Lung (tissue), 12 donors: ENCODE measurements around the gene PDCD5. TPM values are rescaled to one million over a fixed set of nuclear protein-coding genes. Genes with fewer than 3 reads are reported as not detected.

Source experiments
- ATAC-seq: fragments of 200-7000 bp; cut with Tn5 transposase; one replicate; pipeline ENCODE4 v1.9.1; 2020; ENCODE audit warnings: moderate number of reproducible peaks; ENCODE audit not compliant: insufficient read depth, low FRiP score
- DNase-seq, 3 donors: peaks; one replicate each; pipeline ENCODE4 v3.0.0-alpha.2; 2013 to 2017
- H3K27ac ChIP-seq, 2 donors: one replicate each; pipeline ENCODE4 v1.5.1; 2013; ENCODE audit warnings: mild to moderate bottlenecking in 2 of 2, moderate library complexity in 2 of 2, control low read depth in 1 of 2, inconsistent platforms in 1 of 2, low read depth in 1 of 2, low read length in 1 of 2
- H3K27me3 ChIP-seq, 3 donors: one replicate each; pipeline ENCODE4 v1.5.1; 2013; ENCODE audit warnings: low read length in 2 of 3; ENCODE audit not compliant: control insufficient read depth in 3 of 3, insufficient read depth in 3 of 3
- H3K36me3 ChIP-seq, 4 donors: one replicate each; pipeline ENCODE4 v1.5.1; 2013; ENCODE audit warnings: low read length in 4 of 4, mild to moderate bottlenecking in 1 of 4, moderate library complexity in 1 of 4; ENCODE audit not compliant: control insufficient read depth in 4 of 4, insufficient read depth in 4 of 4
- H3K4me1 ChIP-seq, 5 donors: one replicate each; pipeline ENCODE4 v1.5.1; 2013; ENCODE audit warnings: low read length in 5 of 5, mild to moderate bottlenecking in 2 of 5, moderate library complexity in 1 of 5; ENCODE audit not compliant: control insufficient read depth in 5 of 5, insufficient read depth in 5 of 5
- H3K4me3 ChIP-seq: one replicate; pipeline ENCODE4 v1.5.1; 2013; ENCODE audit warnings: mild to moderate bottlenecking, control low read depth, moderate library complexity
- H3K9ac ChIP-seq, 2 donors: one replicate each; pipeline ENCODE4 v1.5.1; 2013; ENCODE audit warnings: low read length in 2 of 2, control low read depth in 1 of 2; ENCODE audit not compliant: insufficient read depth in 1 of 2
- H3K9me3 ChIP-seq, 4 donors: one replicate each; pipeline ENCODE4 v1.5.1; 2013; ENCODE audit warnings: low read length in 3 of 4, mild to moderate bottlenecking in 1 of 4, moderate library complexity in 1 of 4; ENCODE audit not compliant: control insufficient read depth in 4 of 4, insufficient read depth in 3 of 4
- CTCF ChIP-seq: IDR thresholded peaks from 2 replicates; pipeline ENCODE4 v1.5.1; 2012; ENCODE audit warnings: mild to moderate bottlenecking; ENCODE audit errors: control extremely low read depth, extremely low read depth
- WGBS, 2 donors: extraction: QIAGEN DNeasy Blood & Tissue Kit; methylation state at CpG; one replicate each; pipeline ENCODE4 v1.1.7; 2013; 5-methylcytosine and 5-hydroxymethylcytosine counted together
- polyA plus RNA-seq, 2 donors: library from polyadenylated mRNA; stranded (reverse); fragments of 200-250 nt; gene quantifications; one replicate each; pipeline ENCODE4 v1.2.1, GENCODE V29; 2013
- total RNA-seq, 2 donors: library from RNA; depleted of rRNA in 1 of 2; stranded (reverse); fragments of >200 nt in 1 of 2; gene quantifications; one replicate each; pipeline ENCODE4 v1.2.1, GENCODE V29; 2014 to 2021
- donor health status: control.
- donor health status: control.
- donor health status: Bipolar disorder and iron deficiency.
- donor health status: healthy.
- donor health status: DM: yes; HTN: yes; CAD: no.

PDCD5 gene
- total and polyA plus RNA-seq, 4 donors, result 38.6 to 147 (median 87.0) TPM

- 86% methylated on average over 11 of the region's 11 CpGs for WGBS, 2 donors
- Histone ChIP-seq H3K27me3 (no peaks in the 10 kb centered on the region), H3K9me3 (no peaks in the 10 kb centered on the region), H3K27ac (no peak overlapping the region), H3K4me3 (no peak overlapping the region), H3K9ac (no peak overlapping the region), H3K36me3 (no peaks in the 10 kb centered on the region), H3K4me1 (no peaks in the 10 kb centered on the region)
- TF ChIP-seq CTCF, result no peak
- DNase-seq (no peak), ATAC-seq (no peak)
Observed at GRCh38 chr19:32543115-32543900, 37.7 kb upstream of the PDCD5 start.

GRCh38 chr19:32544917-32545316, 36.1 kb upstream of the PDCD5 start:
- no peak overlapping the region for H3K4me3 ChIP-seq
- no peak overlapping the region for H3K27ac ChIP-seq
- no peak for ATAC-seq
- H3K4me1 ChIP-seq, result no peaks in the 10 kb centered on the region
- no peak for DNase-seq
- no peaks in the 10 kb centered on the region for H3K36me3 ChIP-seq
- no peak overlapping the region for H3K9ac ChIP-seq
- H3K27me3 ChIP-seq, result no peaks in the 10 kb centered on the region
- TF ChIP-seq CTCF, result no peak
- H3K9me3 ChIP-seq, result no peaks in the 10 kb centered on the region
- WGBS, 2 donors, result 77 to 82% methylated on average over 7 of the region's 7 CpGs

- Histone ChIP-seq H3K4me3 (no peak overlapping the region), H3K9ac (no peak overlapping the region), H3K4me1 (no peaks in the 10 kb centered on the region), H3K27me3 (no peaks in the 10 kb centered on the region), H3K9me3 (no peaks in the 10 kb centered on the region), H3K36me3 (no peaks in the 10 kb centered on the region), H3K27ac (no peak overlapping the region)
- TF ChIP-seq CTCF, result no peak
- 57 to 72% methylated on average over 5 of the region's 5 CpGs for WGBS, 2 donors
- ATAC-seq (no peak), DNase-seq (no peak)
Observed at GRCh38 chr19:32550666-32551065, 30.3 kb upstream of the PDCD5 start.

GRCh38 chr19:32555786-32556185, 25.2 kb upstream of the PDCD5 start:
- DNase-seq, result no peak
- H3K36me3 ChIP-seq, result no peaks in the 10 kb centered on the region
- peaks cover 0 to 2% (median 0%) of the 10 kb centered on the region in 3 donors for H3K27me3 ChIP-seq
- no peaks in the 10 kb centered on the region for H3K4me1 ChIP-seq
- H3K4me3 ChIP-seq, result no peak overlapping the region
- no peak for ATAC-seq
- WGBS, 2 donors, result 71 to 93% methylated on average over 1 of the region's 1 CpG
- peaks cover 0 to 2% (median 0%) of the 10 kb centered on the region in 4 donors for H3K9me3 ChIP-seq
- no peak overlapping the region for H3K27ac ChIP-seq
- no peak overlapping the region for H3K9ac ChIP-seq
- TF ChIP-seq CTCF, result no peak
